ENCODE data around the gene PEMT.

DNA sequence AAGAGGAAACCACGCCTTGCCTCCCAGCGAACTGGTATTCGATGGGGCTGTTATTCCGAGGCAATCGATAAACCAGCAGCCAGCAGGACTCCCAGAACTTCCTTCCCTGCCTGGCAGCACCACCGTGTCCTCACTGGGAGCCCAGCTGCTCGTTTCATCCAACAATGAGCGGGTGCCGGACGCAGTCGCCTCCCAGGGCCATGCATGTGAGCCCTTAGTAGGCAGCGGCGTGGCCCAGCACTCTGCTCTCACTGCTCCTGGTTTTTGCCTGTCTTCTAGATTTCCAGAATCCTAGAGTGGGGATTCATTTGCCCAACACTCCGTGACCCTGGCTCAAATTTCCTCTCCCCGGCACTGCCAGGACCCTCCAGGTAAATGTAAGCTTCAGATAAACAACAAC is 66.2 kb downstream of the PEMT start:
- TF ChIP-seq JUN (IDR thresholded peaks at IDR 0.05) (no peak), POLR2A (IDR thresholded peaks at IDR 0.05; ENCODE audit: low read length) (no peak), RFX5 (IDR thresholded peaks at IDR 0.05) (no peak), EP300 (IDR thresholded peaks at IDR 0.05) (no peak)
- TF ChIP-seq, protein P1, sequence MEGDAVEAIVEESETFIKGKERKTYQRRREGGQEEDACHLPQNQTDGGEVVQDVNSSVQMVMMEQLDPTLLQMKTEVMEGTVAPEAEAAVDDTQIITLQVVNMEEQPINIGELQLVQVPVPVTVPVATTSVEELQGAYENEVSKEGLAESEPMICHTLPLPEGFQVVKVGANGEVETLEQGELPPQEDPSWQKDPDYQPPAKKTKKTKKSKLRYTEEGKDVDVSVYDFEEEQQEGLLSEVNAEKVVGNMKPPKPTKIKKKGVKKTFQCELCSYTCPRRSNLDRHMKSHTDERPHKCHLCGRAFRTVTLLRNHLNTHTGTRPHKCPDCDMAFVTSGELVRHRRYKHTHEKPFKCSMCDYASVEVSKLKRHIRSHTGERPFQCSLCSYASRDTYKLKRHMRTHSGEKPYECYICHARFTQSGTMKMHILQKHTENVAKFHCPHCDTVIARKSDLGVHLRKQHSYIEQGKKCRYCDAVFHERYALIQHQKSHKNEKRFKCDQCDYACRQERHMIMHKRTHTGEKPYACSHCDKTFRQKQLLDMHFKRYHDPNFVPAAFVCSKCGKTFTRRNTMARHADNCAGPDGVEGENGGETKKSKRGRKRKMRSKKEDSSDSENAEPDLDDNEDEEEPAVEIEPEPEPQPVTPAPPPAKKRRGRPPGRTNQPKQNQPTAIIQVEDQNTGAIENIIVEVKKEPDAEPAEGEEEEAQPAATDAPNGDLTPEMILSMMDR (IDR thresholded peaks at IDR 0.05): no peak
- TF ChIP-seq, protein P2, sequence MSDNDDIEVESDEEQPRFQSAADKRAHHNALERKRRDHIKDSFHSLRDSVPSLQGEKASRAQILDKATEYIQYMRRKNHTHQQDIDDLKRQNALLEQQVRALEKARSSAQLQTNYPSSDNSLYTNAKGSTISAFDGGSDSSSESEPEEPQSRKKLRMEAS (IDR thresholded peaks at IDR 0.05): no peak
